Keratinocyte (primary cell): Measurements from ENCODE around the gene PRDX6. TPM values are rescaled to one million over a fixed set of nuclear protein-coding genes. Genes with fewer than 3 reads are reported as not detected.

Experiments used
- DNase-seq: peaks from one replicate; pipeline ENCODE4 v3.0.0-alpha.2; 2011; ENCODE audit warnings: low read depth, missing footprints, low spot score
- FAIRE-seq: peaks from 2 replicates; lab custom pipeline; 2011; peaks lifted over from hg19 to GRCh38; lab: Jason Lieb, UNC
- H2AFZ ChIP-seq: 2 replicates; pipeline ENCODE4 v1.6.0; 2012; ENCODE audit warnings: low read length, control low read depth, inconsistent platforms; ENCODE audit not compliant: control insufficient read depth
- H3K27ac ChIP-seq: 2 replicates; pipeline ENCODE4 v1.5.1; 2011; ENCODE audit warnings: low read length; ENCODE audit not compliant: control insufficient read depth, insufficient read depth
- H3K27me3 ChIP-seq: 3 replicates; pipeline ENCODE4 v1.6.0; 2011; ENCODE audit warnings: low read length; ENCODE audit not compliant: control insufficient read depth, insufficient read depth; ENCODE audit errors: extremely low read depth
- H3K36me3 ChIP-seq, 2 experiments: 2 replicates in 1 of 2; 3 replicates in 1 of 2; pipeline ENCODE4 v1.5.1; 2011; ENCODE audit warnings: low read length in 2 of 2, mild to moderate bottlenecking in 1 of 2; ENCODE audit not compliant: control insufficient read depth in 2 of 2, insufficient read depth in 2 of 2; ENCODE audit errors: extremely low read depth in 1 of 2
- H3K4me1 ChIP-seq: 3 replicates; pipeline ENCODE4 v1.5.1; 2011; ENCODE audit warnings: low read length; ENCODE audit not compliant: control insufficient read depth, insufficient read depth; ENCODE audit errors: extremely low read depth
- H3K4me2 ChIP-seq: 3 replicates; pipeline ENCODE4 v1.6.0; 2011; ENCODE audit warnings: low read depth, low read length; ENCODE audit not compliant: control insufficient read depth, insufficient read depth; ENCODE audit errors: extremely low read depth
- H3K4me3 ChIP-seq, 3 experiments: fragments of 200-600 bp in 1 of 3; sonication (generic) in 1 of 3; 2 replicates in 2 of 3; 3 replicates in 1 of 3; pipeline ENCODE4 v1.5.1; 2011 to 2016; ENCODE audit warnings: low read length in 3 of 3, mild to moderate bottlenecking in 3 of 3, control low read depth in 2 of 3, inconsistent platforms in 1 of 3, low read depth in 1 of 3, mixed read lengths in 1 of 3, mixed run types in 1 of 3, moderate library complexity in 1 of 3; ENCODE audit not compliant: control insufficient read depth in 2 of 3, insufficient read depth in 2 of 3; ENCODE audit errors: extremely low read depth in 1 of 3
- H3K79me2 ChIP-seq: 2 replicates; pipeline ENCODE4 v1.6.0; 2012; ENCODE audit warnings: low read length; ENCODE audit not compliant: control insufficient read depth, insufficient read depth
- H3K9ac ChIP-seq: 3 replicates; pipeline ENCODE4 v1.6.0; 2011; ENCODE audit warnings: low read length; ENCODE audit not compliant: control insufficient read depth, insufficient read depth; ENCODE audit errors: extremely low read depth
- H3K9me1 ChIP-seq: 3 replicates; pipeline ENCODE4 v1.6.0; 2011; ENCODE audit warnings: low read length; ENCODE audit not compliant: control insufficient read depth, insufficient read depth; ENCODE audit errors: extremely low read depth
- H3K9me3 ChIP-seq: 2 replicates; pipeline ENCODE4 v1.5.1; 2012; ENCODE audit warnings: low read depth, low read length; ENCODE audit not compliant: control insufficient read depth
- H4K20me1 ChIP-seq: 3 replicates; pipeline ENCODE4 v1.6.0; 2011; ENCODE audit warnings: low read length; ENCODE audit not compliant: control insufficient read depth, insufficient read depth; ENCODE audit errors: extremely low read depth
- EZH2 ChIP-seq: IDR thresholded peaks from one replicate; pipeline ENCODE4 v1.6.1; 2012; ENCODE audit warnings: inconsistent platforms, mild to moderate bottlenecking, low read length, moderate library complexity
- dilution Hi-C: fragments of 300-500 bp; cut with MboI; formaldehyde crosslinking; loops from one replicate; pipeline ENCODE4 v1.7.0; 2020; ENCODE audit warnings: low sequenced_read_pairs; ENCODE audit not compliant: extremely low pct_ligation_motif_present
- polyA plus RNA-seq, 5 experiments: library from polyadenylated mRNA; depleted of rRNA in 3 of 5; stranded (reverse) in 3 of 5; stranded (forward) in 1 of 5; unstranded in 1 of 5; fragments of >200 nt; gene quantifications; 1 replicate in 1 of 5; 2 replicates in 3 of 5; 3 replicates in 1 of 5; pipeline versions ENCODE4 v1.2.1 to v1.2.3, GENCODE V29; 2011 to 2012; ENCODE audit warnings: missing spikeins in 2 of 5, low read depth in 1 of 5, low replicate concordance in 1 of 5
- TF ChIP-seq, protein P1 (sequence below), 3 experiments: IDR thresholded peaks in 1 of 3; conservative IDR thresholded peaks in 1 of 3; optimal IDR thresholded peaks in 1 of 3; 2 replicates in 2 of 3; 3 replicates in 1 of 3; pipeline versions ENCODE3 to v1.5.1; 2011; ENCODE audit warnings: low read length in 3 of 3, mild to moderate bottlenecking in 3 of 3, moderate library complexity in 2 of 3, control low read depth in 1 of 3, inconsistent platforms in 1 of 3; ENCODE audit not compliant: insufficient read depth in 2 of 3; ENCODE audit errors: extremely low read depth in 1 of 3

PRDX6 gene
- polyA plus RNA-seq, 1 donor (not counting 4 experiments of a cell fraction or from before 2014, with no cell fraction given): 248 TPM

- Histone ChIP-seq H3K27me3 (no peaks in the 10 kb centered on the region), H3K4me3 (no peak overlapping the region), H3K9me3 (no peaks in the 10 kb centered on the region), H4K20me1 (no peaks in the 10 kb centered on the region), H3K4me2 (no peak overlapping the region), H3K79me2 (no peaks in the 10 kb centered on the region), H3K9me1 (no peaks in the 10 kb centered on the region), H3K4me1 (peaks cover 7% of the 10 kb centered on the region), H3K27ac (no peak overlapping the region), H2AFZ (no peak overlapping the region), H3K9ac (no peak overlapping the region), H3K36me3 (no peaks in the 10 kb centered on the region)
- FAIRE-seq: no peak
- dilution Hi-C loops: no loop called here
- TF ChIP-seq, protein P1, sequence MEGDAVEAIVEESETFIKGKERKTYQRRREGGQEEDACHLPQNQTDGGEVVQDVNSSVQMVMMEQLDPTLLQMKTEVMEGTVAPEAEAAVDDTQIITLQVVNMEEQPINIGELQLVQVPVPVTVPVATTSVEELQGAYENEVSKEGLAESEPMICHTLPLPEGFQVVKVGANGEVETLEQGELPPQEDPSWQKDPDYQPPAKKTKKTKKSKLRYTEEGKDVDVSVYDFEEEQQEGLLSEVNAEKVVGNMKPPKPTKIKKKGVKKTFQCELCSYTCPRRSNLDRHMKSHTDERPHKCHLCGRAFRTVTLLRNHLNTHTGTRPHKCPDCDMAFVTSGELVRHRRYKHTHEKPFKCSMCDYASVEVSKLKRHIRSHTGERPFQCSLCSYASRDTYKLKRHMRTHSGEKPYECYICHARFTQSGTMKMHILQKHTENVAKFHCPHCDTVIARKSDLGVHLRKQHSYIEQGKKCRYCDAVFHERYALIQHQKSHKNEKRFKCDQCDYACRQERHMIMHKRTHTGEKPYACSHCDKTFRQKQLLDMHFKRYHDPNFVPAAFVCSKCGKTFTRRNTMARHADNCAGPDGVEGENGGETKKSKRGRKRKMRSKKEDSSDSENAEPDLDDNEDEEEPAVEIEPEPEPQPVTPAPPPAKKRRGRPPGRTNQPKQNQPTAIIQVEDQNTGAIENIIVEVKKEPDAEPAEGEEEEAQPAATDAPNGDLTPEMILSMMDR (optimal IDR thresholded peaks at IDR 0.05 in 1 of 3, IDR thresholded peaks at IDR 0.05 in 1 of 3, conservative IDR thresholded peaks at IDR 0.05 in 1 of 3; ENCODE audit: extremely low read depth in 1 of 3, insufficient read depth in 2 of 3, low read length in 3 of 3): no peak
- no peak for TF ChIP-seq EZH2
- no peak for DNase-seq
These were observed 32.0 kb upstream of the PRDX6 start for GRCh38 chr1:173445164-173445563.

- no peaks in the 10 kb centered on the region for H3K36me3 ChIP-seq
- H4K20me1 ChIP-seq: no peaks in the 10 kb centered on the region
- H3K79me2 ChIP-seq: no peaks in the 10 kb centered on the region
- H2AFZ ChIP-seq: no peak overlapping the region
- no peak overlapping the region for H3K27ac ChIP-seq
- dilution Hi-C loops: no loop called here
- H3K9ac ChIP-seq: no peak overlapping the region
- TF ChIP-seq, protein P1 (optimal IDR thresholded peaks at IDR 0.05 in 1 of 3, IDR thresholded peaks at IDR 0.05 in 1 of 3, conservative IDR thresholded peaks at IDR 0.05 in 1 of 3; ENCODE audit: extremely low read depth in 1 of 3, insufficient read depth in 2 of 3, low read length in 3 of 3): no peak
- TF ChIP-seq EZH2: no peak
- no peaks in the 10 kb centered on the region for H3K27me3 ChIP-seq
- no peak for FAIRE-seq
- DNase-seq: no peak
- H3K9me1 ChIP-seq: no peaks in the 10 kb centered on the region
- peaks cover 7% of the 10 kb centered on the region for H3K4me1 ChIP-seq
- no peaks in the 10 kb centered on the region for H3K9me3 ChIP-seq
- no peak overlapping the region for H3K4me2 ChIP-seq
- no peak overlapping the region for H3K4me3 ChIP-seq
These were observed 31.5 kb upstream of the PRDX6 start for GRCh38 chr1:173445656-173446055.
